Loucy (cell line): ENCODE results near the gene ARSG.

Experiments used
- EZH2phosphoT487 ChIP-seq: fragments of 200-600 bp; IDR thresholded peaks from 2 replicates; pipeline ENCODE4 v1.6.1; 2018; ENCODE audit warnings: antibody characterized with exemption, mild to moderate bottlenecking, moderate library complexity, borderline replicate concordance
- TF ChIP-seq, protein P1 (sequence below): fragments of 200-600 bp; sonication (generic); conservative IDR thresholded peaks from 2 replicates; pipeline ENCODE4 v1.5.1; 2014; ENCODE audit warnings: mild to moderate bottlenecking, antibody characterized with exemption, low read length

DNA sequence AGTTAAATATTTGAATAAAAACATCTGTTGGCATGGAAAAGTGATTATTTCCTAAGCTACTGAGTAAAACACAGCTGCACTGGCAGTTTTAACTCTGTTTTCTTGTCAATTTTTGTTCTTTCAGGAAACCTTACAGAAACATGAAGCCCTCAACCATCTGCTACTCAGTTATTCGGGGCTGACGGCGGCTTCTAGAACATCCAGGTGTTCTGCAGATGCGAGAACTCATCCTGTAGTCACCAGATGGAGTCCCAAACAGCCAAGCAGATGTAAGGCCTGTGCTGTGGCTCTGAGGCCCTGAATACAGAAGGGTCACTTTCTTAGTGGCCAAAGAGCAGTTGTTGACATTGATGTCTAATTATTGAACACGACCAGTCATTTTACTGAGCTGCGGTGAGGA lies 15.5 kb downstream of the ARSG start:
- TF ChIP-seq, protein P1, sequence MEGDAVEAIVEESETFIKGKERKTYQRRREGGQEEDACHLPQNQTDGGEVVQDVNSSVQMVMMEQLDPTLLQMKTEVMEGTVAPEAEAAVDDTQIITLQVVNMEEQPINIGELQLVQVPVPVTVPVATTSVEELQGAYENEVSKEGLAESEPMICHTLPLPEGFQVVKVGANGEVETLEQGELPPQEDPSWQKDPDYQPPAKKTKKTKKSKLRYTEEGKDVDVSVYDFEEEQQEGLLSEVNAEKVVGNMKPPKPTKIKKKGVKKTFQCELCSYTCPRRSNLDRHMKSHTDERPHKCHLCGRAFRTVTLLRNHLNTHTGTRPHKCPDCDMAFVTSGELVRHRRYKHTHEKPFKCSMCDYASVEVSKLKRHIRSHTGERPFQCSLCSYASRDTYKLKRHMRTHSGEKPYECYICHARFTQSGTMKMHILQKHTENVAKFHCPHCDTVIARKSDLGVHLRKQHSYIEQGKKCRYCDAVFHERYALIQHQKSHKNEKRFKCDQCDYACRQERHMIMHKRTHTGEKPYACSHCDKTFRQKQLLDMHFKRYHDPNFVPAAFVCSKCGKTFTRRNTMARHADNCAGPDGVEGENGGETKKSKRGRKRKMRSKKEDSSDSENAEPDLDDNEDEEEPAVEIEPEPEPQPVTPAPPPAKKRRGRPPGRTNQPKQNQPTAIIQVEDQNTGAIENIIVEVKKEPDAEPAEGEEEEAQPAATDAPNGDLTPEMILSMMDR = no peak
- no peak for TF ChIP-seq EZH2phosphoT487
